Measurements from ENCODE around the gene TBC1D12.

Gene TBC1D12

GRCh38 chr10:94459385-94459784 is 57.0 kb downstream of the TBC1D12 start:
- H3F3A ChIP-seq (ENCODE audit: insufficient read depth), result no peaks in the 10 kb centered on the region
- no peak overlapping the region for H3K27ac ChIP-seq (ENCODE audit: low read depth, low read length)
- no peak overlapping the region for H2AFZ ChIP-seq (ENCODE audit: low read depth, low read length, severe bottlenecking)
- H3K79me2 ChIP-seq (ENCODE audit: insufficient read depth, low read length), result no peaks in the 10 kb centered on the region
- no peak overlapping the region for H3K4me2 ChIP-seq (ENCODE audit: low read depth, low read length, poor library complexity, severe bottlenecking)
- H3K9ac ChIP-seq (ENCODE audit: low read length), result no peak overlapping the region
- TF ChIP-seq EZH2phosphoT487 (conservative IDR thresholded peaks at IDR 0.05; ENCODE audit: low read length), result no peak
- no peak for TF ChIP-seq CTCF (IDR thresholded peaks at IDR 0.05; ENCODE audit: insufficient read depth, low read length, poor library complexity, severe bottlenecking)
- H4K20me1 ChIP-seq (ENCODE audit: low read depth, low read length), result no peaks in the 10 kb centered on the region
- H3K9me3 ChIP-seq (ENCODE audit: insufficient read depth, low read length), result no peaks in the 10 kb centered on the region
- no peaks in the 10 kb centered on the region for H3K9me2 ChIP-seq (replicated peaks; ENCODE audit: insufficient read depth, low read length)
- no peaks in the 10 kb centered on the region for H3K27me3 ChIP-seq (ENCODE audit: low read length)
- H3K4me3 ChIP-seq (ENCODE audit: insufficient read depth, low read length, poor library complexity, severe bottlenecking), result no peak overlapping the region
- H3K36me3 ChIP-seq (ENCODE audit: low read length), result no peaks in the 10 kb centered on the region

- Histone ChIP-seq H3K9me3 (ENCODE audit: insufficient read depth, low read length) (no peaks in the 10 kb centered on the region), H4K20me1 (ENCODE audit: low read depth, low read length) (no peaks in the 10 kb centered on the region), H3K4me2 (ENCODE audit: low read depth, low read length, poor library complexity, severe bottlenecking) (no peak overlapping the region), H3K27me3 (ENCODE audit: low read length) (no peaks in the 10 kb centered on the region), H3K79me2 (ENCODE audit: insufficient read depth, low read length) (no peaks in the 10 kb centered on the region), H3K27ac (ENCODE audit: low read depth, low read length) (no peak overlapping the region), H3K9ac (ENCODE audit: low read length) (no peak overlapping the region), H3K9me2 (replicated peaks; ENCODE audit: insufficient read depth, low read length) (no peaks in the 10 kb centered on the region), H3K4me3 (ENCODE audit: insufficient read depth, low read length, poor library complexity, severe bottlenecking) (no peak overlapping the region), H3K36me3 (ENCODE audit: low read length) (no peaks in the 10 kb centered on the region), H2AFZ (ENCODE audit: low read depth, low read length, severe bottlenecking) (no peak overlapping the region), H3F3A (ENCODE audit: insufficient read depth) (no peaks in the 10 kb centered on the region)
- TF ChIP-seq CTCF (IDR thresholded peaks at IDR 0.05; ENCODE audit: insufficient read depth, low read length, poor library complexity, severe bottlenecking) (no peak), EZH2phosphoT487 (conservative IDR thresholded peaks at IDR 0.05; ENCODE audit: low read length) (no peak)
Observed at GRCh38 chr10:94461503-94461902, 59.2 kb downstream of the TBC1D12 start.

- H4K20me1 ChIP-seq (ENCODE audit: low read depth, low read length), result no peaks in the 10 kb centered on the region
- TF ChIP-seq EZH2phosphoT487 (conservative IDR thresholded peaks at IDR 0.05; ENCODE audit: low read length) (no peak), CTCF (IDR thresholded peaks at IDR 0.05; ENCODE audit: insufficient read depth, low read length, poor library complexity, severe bottlenecking) (no peak)
- no peaks in the 10 kb centered on the region for H3K79me2 ChIP-seq (ENCODE audit: insufficient read depth, low read length)
- H3K9ac ChIP-seq (ENCODE audit: low read length), result no peak overlapping the region
- H3K4me3 ChIP-seq (ENCODE audit: insufficient read depth, low read length, poor library complexity, severe bottlenecking), result no peak overlapping the region
- H3K36me3 ChIP-seq (ENCODE audit: low read length), result no peaks in the 10 kb centered on the region
- no peak overlapping the region for H3K27ac ChIP-seq (ENCODE audit: low read depth, low read length)
- no peaks in the 10 kb centered on the region for H3K27me3 ChIP-seq (ENCODE audit: low read length)
- no peaks in the 10 kb centered on the region for H3K9me3 ChIP-seq (ENCODE audit: insufficient read depth, low read length)
- no peak overlapping the region for H2AFZ ChIP-seq (ENCODE audit: low read depth, low read length, severe bottlenecking)
- no peaks in the 10 kb centered on the region for H3K9me2 ChIP-seq (replicated peaks; ENCODE audit: insufficient read depth, low read length)
- H3F3A ChIP-seq (ENCODE audit: insufficient read depth), result no peaks in the 10 kb centered on the region
- no peak overlapping the region for H3K4me2 ChIP-seq (ENCODE audit: low read depth, low read length, poor library complexity, severe bottlenecking)
Observed at GRCh38 chr10:94462130-94462529, 59.8 kb downstream of the TBC1D12 start.

Data from SU-DHL-6 (cell line).